Kidney epithelial cell (primary cell): ENCODE results near the gene STARD3. TPM values are rescaled to one million over a fixed set of nuclear protein-coding genes. Genes with fewer than 3 reads are reported as not detected.

Experiments used
- DNase-seq: peaks from one replicate; pipeline ENCODE4 v3.0.0-alpha.2; 2010; ENCODE audit warnings: low read depth
- H3K27me3 ChIP-seq: 2 replicates; pipeline ENCODE4 v1.6.0; 2011; ENCODE audit warnings: low read length; ENCODE audit not compliant: control insufficient read depth, insufficient read depth
- H3K36me3 ChIP-seq: 2 replicates; pipeline ENCODE4 v1.5.1; 2011; ENCODE audit warnings: low read length; ENCODE audit not compliant: control insufficient read depth, insufficient read depth
- H3K4me3 ChIP-seq: 2 replicates; pipeline ENCODE4 v1.5.1; 2011; ENCODE audit warnings: low read depth, mild to moderate bottlenecking, control low read depth, low read length
- total RNA-seq: library from RNA; depleted of rRNA; stranded (reverse); fragments of >200 nt; gene quantifications from 2 replicates; pipeline ENCODE4 v1.2.3, GENCODE V29; 2015
- TF ChIP-seq, protein P1 (sequence below): IDR thresholded peaks from 2 replicates; pipeline ENCODE4 v1.5.1; 2011; ENCODE audit warnings: mild to moderate bottlenecking, moderate library complexity, low read length, control low read depth, inconsistent platforms; ENCODE audit not compliant: insufficient read depth, poor library complexity, severe bottlenecking

STARD3 gene
- total RNA-seq, 1 donor from 2014 or later, result 52.6 TPM

DNA sequence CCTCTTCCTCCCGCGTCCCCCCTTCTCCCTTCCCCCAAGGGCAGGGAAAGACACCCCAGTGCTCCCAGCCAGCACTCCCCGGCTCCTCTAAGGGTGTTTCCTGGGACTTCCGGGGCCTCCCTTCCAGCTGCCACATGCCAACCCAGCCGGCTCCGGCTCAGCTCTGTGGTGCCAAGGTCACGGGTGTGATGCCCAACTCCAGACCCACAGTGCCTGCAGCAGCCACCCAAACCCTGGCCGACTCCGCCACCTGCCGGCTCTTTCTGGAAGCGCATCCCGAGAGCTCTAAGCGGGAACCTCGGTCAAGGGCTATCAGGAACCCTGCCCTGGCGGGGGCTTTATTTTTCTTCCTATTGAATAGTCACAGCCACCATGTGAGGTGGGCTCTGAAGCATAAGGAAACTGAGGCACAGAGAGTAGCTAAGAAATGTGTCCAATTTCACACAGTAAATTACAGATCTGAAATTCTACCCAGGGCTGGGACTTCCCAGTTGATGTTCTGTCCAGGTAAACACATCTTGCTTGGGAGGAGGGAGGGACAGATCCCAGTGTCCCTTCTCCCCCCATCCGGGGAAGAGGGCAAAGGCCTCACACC lies 13.5 kb upstream of the STARD3 start:
- H3K4me3 ChIP-seq, result no peak overlapping the region
- H3K36me3 ChIP-seq, result no peaks in the 10 kb centered on the region
- no peak for DNase-seq
- TF ChIP-seq, protein P1, sequence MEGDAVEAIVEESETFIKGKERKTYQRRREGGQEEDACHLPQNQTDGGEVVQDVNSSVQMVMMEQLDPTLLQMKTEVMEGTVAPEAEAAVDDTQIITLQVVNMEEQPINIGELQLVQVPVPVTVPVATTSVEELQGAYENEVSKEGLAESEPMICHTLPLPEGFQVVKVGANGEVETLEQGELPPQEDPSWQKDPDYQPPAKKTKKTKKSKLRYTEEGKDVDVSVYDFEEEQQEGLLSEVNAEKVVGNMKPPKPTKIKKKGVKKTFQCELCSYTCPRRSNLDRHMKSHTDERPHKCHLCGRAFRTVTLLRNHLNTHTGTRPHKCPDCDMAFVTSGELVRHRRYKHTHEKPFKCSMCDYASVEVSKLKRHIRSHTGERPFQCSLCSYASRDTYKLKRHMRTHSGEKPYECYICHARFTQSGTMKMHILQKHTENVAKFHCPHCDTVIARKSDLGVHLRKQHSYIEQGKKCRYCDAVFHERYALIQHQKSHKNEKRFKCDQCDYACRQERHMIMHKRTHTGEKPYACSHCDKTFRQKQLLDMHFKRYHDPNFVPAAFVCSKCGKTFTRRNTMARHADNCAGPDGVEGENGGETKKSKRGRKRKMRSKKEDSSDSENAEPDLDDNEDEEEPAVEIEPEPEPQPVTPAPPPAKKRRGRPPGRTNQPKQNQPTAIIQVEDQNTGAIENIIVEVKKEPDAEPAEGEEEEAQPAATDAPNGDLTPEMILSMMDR, result peak; percentile 96
- peaks cover 67% of the 10 kb centered on the region for H3K27me3 ChIP-seq

DNA sequence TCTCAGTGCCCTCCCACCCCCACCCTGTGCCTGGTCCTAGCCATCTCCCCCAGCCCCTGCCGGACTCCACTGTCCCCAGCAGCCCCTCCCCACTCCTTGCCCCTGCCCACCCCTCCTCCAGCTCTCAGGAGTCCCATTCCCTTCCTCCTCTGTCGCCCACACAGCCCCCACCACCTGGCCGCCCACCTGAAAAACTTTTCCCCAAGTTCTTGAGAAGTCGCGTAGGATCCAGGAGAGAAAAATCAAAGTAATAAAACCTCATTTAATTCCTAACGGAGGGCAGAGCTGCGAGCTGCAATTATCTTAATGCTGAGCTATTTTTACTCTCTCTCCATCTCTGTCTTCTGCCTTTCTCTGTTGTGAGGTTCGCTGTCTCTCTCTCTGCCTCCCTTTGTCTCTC lies 12.6 kb upstream of the STARD3 start:
- Histone ChIP-seq H3K4me3 (no peak overlapping the region), H3K36me3 (no peaks in the 10 kb centered on the region), H3K27me3 (peaks cover 67% of the 10 kb centered on the region)
- TF ChIP-seq, protein P1, result no peak
- no peak for DNase-seq

DNA sequence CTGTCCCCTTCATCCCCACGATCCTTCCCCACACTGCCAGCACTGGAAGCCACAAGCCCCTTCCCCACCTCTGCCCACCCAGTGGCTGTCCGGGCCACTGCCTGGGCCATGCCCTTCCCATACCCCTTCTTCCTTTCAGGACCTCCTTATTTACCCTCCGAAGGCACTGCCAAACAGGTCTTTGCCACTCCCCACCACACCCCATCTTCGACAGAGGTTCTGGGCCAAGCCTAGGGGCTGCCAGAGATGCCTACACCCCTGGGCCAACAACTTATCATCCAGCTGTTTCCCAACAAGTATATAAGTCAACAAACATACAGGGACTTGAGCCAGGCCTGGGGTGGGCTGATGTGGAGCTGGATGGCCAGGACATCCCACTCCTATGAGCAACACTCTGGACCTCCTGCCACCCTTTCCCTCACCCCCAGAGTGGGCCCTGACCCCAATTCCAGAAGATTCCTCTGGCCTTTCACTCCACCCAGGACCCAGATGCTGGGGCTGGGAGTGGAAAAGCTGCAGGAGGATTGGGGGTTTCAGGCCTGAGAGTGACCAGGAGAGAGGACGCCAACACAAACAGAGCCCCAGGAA lies 11.7 kb upstream of the STARD3 start:
- H3K27me3 ChIP-seq, result peaks cover 68% of the 10 kb centered on the region
- TF ChIP-seq, protein P1, result no peak
- DNase-seq, result no peak
- no peaks in the 10 kb centered on the region for H3K36me3 ChIP-seq
- no peak overlapping the region for H3K4me3 ChIP-seq

DNA sequence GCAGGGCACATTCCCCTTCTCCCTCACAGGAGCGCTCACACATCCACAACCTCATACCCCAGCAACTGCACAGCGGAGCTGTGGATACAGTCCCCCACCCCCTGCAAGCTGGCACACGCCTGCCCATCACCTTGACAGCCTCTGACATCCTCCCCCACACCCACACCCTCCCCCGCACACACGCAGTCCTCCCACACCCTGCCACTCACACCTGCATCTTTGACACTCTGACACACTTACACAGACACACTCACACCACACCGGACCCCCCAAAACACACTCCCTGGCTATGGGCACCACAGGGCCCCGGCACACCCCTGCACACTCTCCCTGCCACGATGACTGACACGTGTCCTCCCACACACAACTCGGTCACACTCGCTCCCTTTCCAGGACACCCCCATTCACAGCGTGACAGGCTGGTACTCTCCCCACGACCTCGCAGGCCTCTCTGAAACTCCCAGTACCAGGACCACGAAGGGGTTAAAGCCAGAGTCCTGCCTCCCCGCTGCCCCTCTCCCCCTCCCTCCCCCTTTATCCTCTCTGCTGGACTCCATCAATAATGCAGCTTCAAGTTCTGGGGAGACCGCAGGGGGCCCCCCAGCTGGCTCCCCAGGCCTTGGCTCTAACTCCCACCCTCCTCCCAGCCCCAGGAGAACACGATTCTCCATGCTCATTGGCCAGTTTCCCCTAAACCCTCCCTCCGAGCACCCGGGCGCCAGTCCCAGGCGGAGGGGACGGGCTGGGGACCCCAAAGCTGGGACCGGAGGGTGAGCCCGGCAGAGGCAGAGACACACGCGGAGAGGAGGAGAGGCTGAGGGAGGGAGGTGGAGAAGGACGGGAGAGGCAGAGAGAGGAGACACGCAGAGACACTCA lies 10.5 kb upstream of the STARD3 start, which contains the start of gene PPP1R1B:
TSS of gene PPP1R1B (plus strand) at position 782 of the 876 bp plus-strand sequence. CDS start 441 bp downstream, outside the sequence.
- H3K4me3 ChIP-seq, result no peak within 1 kb of the TSS
- DNase-seq, result no peak
- TF ChIP-seq, protein P1, result no peak
- no peaks in the 10 kb centered on the region for H3K36me3 ChIP-seq
- H3K27me3 ChIP-seq, result peaks cover 63% of the 10 kb centered on the region

DNA sequence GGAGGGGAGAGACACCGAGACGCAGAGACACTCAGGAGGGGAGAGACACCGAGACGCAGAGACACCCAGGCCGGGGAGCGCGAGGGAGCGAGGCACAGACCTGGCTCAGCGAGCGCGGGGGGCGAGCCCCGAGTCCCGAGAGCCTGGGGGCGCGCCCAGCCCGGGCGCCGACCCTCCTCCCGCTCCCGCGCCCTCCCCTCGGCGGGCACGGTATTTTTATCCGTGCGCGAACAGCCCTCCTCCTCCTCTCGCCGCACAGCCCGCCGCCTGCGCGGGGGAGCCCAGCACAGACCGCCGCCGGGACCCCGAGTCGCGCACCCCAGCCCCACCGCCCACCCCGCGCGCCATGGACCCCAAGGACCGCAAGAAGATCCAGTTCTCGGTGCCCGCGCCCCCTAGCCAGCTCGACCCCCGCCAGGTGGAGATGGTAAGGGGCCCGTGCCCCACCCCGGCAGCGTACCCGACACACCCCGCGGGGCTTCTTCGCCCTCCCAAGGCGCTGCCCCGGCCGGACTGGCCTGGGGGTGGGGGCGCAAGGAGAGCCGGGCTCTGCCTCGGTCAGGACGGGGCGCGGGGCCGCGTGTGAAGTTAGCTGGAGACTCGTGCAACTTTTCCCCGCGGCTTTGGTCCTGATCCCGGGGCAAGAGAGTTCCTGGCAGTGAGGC lies 9.8 kb upstream of the STARD3 start:
- Histone ChIP-seq H3K4me3 (no peak overlapping the region), H3K27me3 (peaks cover 63% of the 10 kb centered on the region), H3K36me3 (no peaks in the 10 kb centered on the region)
- DNase-seq, result no peak
- TF ChIP-seq, protein P1, result no peak
